HCT116 (cell line): ENCODE measurements around the gene APBB2. TPM values are rescaled to one million over a fixed set of nuclear protein-coding genes. Genes with fewer than 3 reads are reported as not detected.

Experiments used
- ATAC-seq: fragments of 200-7000 bp; cut with Tn5 transposase; 2 replicates; pipeline ENCODE4 v1.9.1; 2020; ENCODE audit warnings: mild to moderate bottlenecking, moderate library complexity
- BruUV-seq: library from RNA; stranded (reverse); fragments of 400-500 nt; replicated peaks from 2 replicates; lab custom pipeline; 2021; lab: Mats Ljungman, UMichigan
- CTCF ChIA-PET: fragments of 300-600 bp; sonication (Branson Sonifier 250); formaldehyde crosslinking; loops from one replicate; lab custom pipeline; 2021; ENCODE audit warnings: antibody characterized with exemption; lab: Charles Lee
- POLR2A ChIA-PET: fragments of 300-600, 350-600 bp; sonication (Branson Sonifier 250); formaldehyde crosslinking; loops from one replicate; lab custom pipeline; 2021; ENCODE audit warnings: antibody characterized with exemption; lab: Charles Lee
- RAD21 ChIA-PET, 2 experiments: fragments of 300-600 bp; sonication (Branson Sonifier 250); formaldehyde crosslinking; loops; one replicate each; lab custom pipeline; 2023; ENCODE audit warnings: low total read pairs in 2 of 2; ENCODE audit not compliant: uncharacterized antibody in 2 of 2, unreplicated experiment in 2 of 2, low non-redundant PET in 1 of 2; lab: Charles Lee
- DNase-seq: peaks from one replicate; pipeline ENCODE4 v3.0.0-alpha.2; 2010; ENCODE audit warnings: low read depth, low spot score
- H2AFZ ChIP-seq: fragments of 200-600 bp; shearing (Covaris generic), sonication (generic); 2 replicates; pipeline ENCODE4 v1.6.1; 2017; ENCODE audit warnings: low read depth, mixed run types, mixed read lengths, antibody characterized with exemption, low read length; ENCODE audit not compliant: poor library complexity, severe bottlenecking
- H3K27ac ChIP-seq: 2 replicates; pipeline ENCODE4 v1.5.1; 2012; ENCODE audit warnings: low read depth, low read length
- H3K27me3 ChIP-seq: fragments of 200-600 bp; sonication (generic); 2 replicates; pipeline ENCODE4 v1.6.1; 2016; ENCODE audit warnings: mixed run types, low read length, mixed read lengths; ENCODE audit not compliant: insufficient read depth
- H3K36me3 ChIP-seq, 2 experiments: fragments of 200-500 bp in 1 of 2; fragments of 200-600 bp in 1 of 2; sonication (Bioruptor generic) in 1 of 2; sonication (generic) in 1 of 2; 2 replicates each; pipeline versions ENCODE4 v1.5.1 to v1.6.1; 2014 to 2016; ENCODE audit warnings: low read length in 2 of 2, inconsistent platforms in 1 of 2, mixed read lengths in 1 of 2, mixed run types in 1 of 2; ENCODE audit not compliant: insufficient read depth in 2 of 2, control insufficient read depth in 1 of 2
- H3K4me1 ChIP-seq, 2 experiments: fragments of 200-600 bp in 1 of 2; sonication (generic) in 1 of 2; 2 replicates each; pipeline versions ENCODE4 v1.5.1 to v1.6.1; 2012 to 2017; ENCODE audit warnings: low read length in 2 of 2, inconsistent platforms in 1 of 2, mild to moderate bottlenecking in 1 of 2, mixed read lengths in 1 of 2, mixed run types in 1 of 2, moderate library complexity in 1 of 2; ENCODE audit not compliant: insufficient read depth in 2 of 2, control insufficient read depth in 1 of 2
- H3K4me2 ChIP-seq: fragments of 200-600 bp; sonication (generic); 2 replicates; pipeline ENCODE4 v1.6.1; 2017; ENCODE audit warnings: mixed run types, low read length, mixed read lengths
- H3K4me3 ChIP-seq, 2 experiments: fragments of 200-600 bp in 1 of 2; sonication (generic) in 1 of 2; replicated peaks in 1 of 2; 2 replicates each; pipeline ENCODE4 v1.5.1; 2011 to 2016; ENCODE audit warnings: low read length in 2 of 2, control low read depth in 1 of 2, low read depth in 1 of 2, mild to moderate bottlenecking in 1 of 2, mixed read lengths in 1 of 2, mixed run types in 1 of 2
- H3K79me2 ChIP-seq: fragments of 200-600 bp; sonication (generic); 2 replicates; pipeline ENCODE4 v1.6.1; 2017; ENCODE audit warnings: mild to moderate bottlenecking, mixed run types, low read length, moderate library complexity, mixed read lengths; ENCODE audit not compliant: insufficient read depth
- H3K9ac ChIP-seq: fragments of 200-600 bp; sonication (generic); 2 replicates; pipeline ENCODE4 v1.6.1; 2016; ENCODE audit warnings: low read length, mixed read lengths
- H3K9me2 ChIP-seq: fragments of 200-600 bp; sonication (generic), shearing (Covaris generic); 2 replicates; pipeline ENCODE4 v1.6.1; 2017; ENCODE audit warnings: mixed run types, mild to moderate bottlenecking, moderate library complexity; ENCODE audit not compliant: insufficient read depth
- H3K9me3 ChIP-seq, 2 experiments: fragments of 200-500 bp in 1 of 2; fragments of 200-600 bp in 1 of 2; sonication (Bioruptor generic) in 1 of 2; sonication (generic) in 1 of 2; 2 replicates each; pipeline ENCODE4 v1.6.1; 2014 to 2017; ENCODE audit warnings: low read length in 2 of 2, mixed read lengths in 2 of 2, inconsistent platforms in 1 of 2, low read depth in 1 of 2, mild to moderate bottlenecking in 1 of 2, mixed run types in 1 of 2, moderate library complexity in 1 of 2; ENCODE audit not compliant: control insufficient read depth in 1 of 2, insufficient read depth in 1 of 2
- H4K20me1 ChIP-seq: fragments of 200-600 bp; sonication (generic), shearing (Covaris generic); 2 replicates; pipeline ENCODE4 v1.6.1; 2017; ENCODE audit warnings: mixed run types, mild to moderate bottlenecking, moderate library complexity; ENCODE audit not compliant: insufficient read depth
- CBX3 ChIP-seq: IDR thresholded peaks from 2 replicates; pipeline ENCODE4 v1.6.1; 2012; ENCODE audit warnings: low read depth
- CTCF ChIP-seq, 3 experiments: fragments of 200-600 bp in 1 of 3; sonication (generic) in 1 of 3; IDR thresholded peaks in 2 of 3; conservative IDR thresholded peaks in 1 of 3; 2 replicates each; pipeline ENCODE4 v1.5.1; 2012 to 2017; ENCODE audit warnings: low read depth in 2 of 3, low read length in 2 of 3, antibody characterized with exemption in 1 of 3, borderline replicate concordance in 1 of 3, control low read depth in 1 of 3, mild to moderate bottlenecking in 1 of 3, mixed read lengths in 1 of 3, mixed run types in 1 of 3, moderate library complexity in 1 of 3; ENCODE audit not compliant: insufficient read depth in 1 of 3
- EGR1 ChIP-seq: IDR thresholded peaks from 2 replicates; pipeline ENCODE4 v1.6.1; 2012; ENCODE audit warnings: low read depth
- ELF1 ChIP-seq: IDR thresholded peaks from 2 replicates; pipeline ENCODE4 v1.6.1; 2012; ENCODE audit warnings: low read depth, borderline replicate concordance
- TCF7L2 ChIP-seq: IDR thresholded peaks from 2 replicates; pipeline ENCODE4 v1.7.0; 2011; ENCODE audit warnings: borderline replicate concordance, inconsistent platforms; ENCODE audit not compliant: insufficient read depth, insufficient read length; ENCODE audit errors: extremely low read depth
- YY1 ChIP-seq: IDR thresholded peaks from 2 replicates; pipeline ENCODE4 v1.6.1; 2011; ENCODE audit warnings: low read length, low read depth, moderate library complexity, mild to moderate bottlenecking; ENCODE audit not compliant: insufficient replicate concordance; ENCODE audit errors: extremely low read depth
- intact Hi-C: fragments of 100-400 bp; cut with micrococcal nuclease; formaldehyde crosslinking; loops from 2 replicates; pipeline ENCODE4 v1.10.0; 2022
- total RNA-seq: library from RNA; stranded (reverse); gene quantifications from one replicate; pipeline ENCODE4 v1.2.1, GENCODE V29; 2021; ENCODE audit not compliant: unreplicated experiment

Gene APBB2
- total RNA-seq, 1 experiment from 2014 or later, result 72.5 TPM

- TF ChIP-seq YY1 (peak; percentile 35), TCF7L2 (peak; percentile 53)
These were observed 305.5 kb downstream of the APBB2 start (continued) for GRCh38 chr4:40908702-40909362.

GRCh38 chr4:40908297-40908696 is 306.0 kb downstream of the APBB2 start:
- RAD21 ChIA-PET, result interaction anchor here in 1 of 2 experiments (0.8 kb wide), 1 partner anchor 252 kb away, joined by 3 read pairs; no protein-coding TSS in a partner anchor

More at GRCh38 chr4:40908297-40908696, 306.0 kb downstream of the APBB2 start:
- peak; percentile 85 for ATAC-seq
- no peaks in the 10 kb centered on the region for H3K27me3 ChIP-seq
- peaks cover 33 to 40% of the 10 kb centered on the region in 2 experiments for H3K4me1 ChIP-seq
- no peaks in the 10 kb centered on the region for H3K36me3 ChIP-seq
- peak; percentile 71 for DNase-seq
- BruUV-seq, result no TSS peak
- no peak overlapping the region for H2AFZ ChIP-seq
- H3K9me2 ChIP-seq, result no peaks in the 10 kb centered on the region
- intact Hi-C loops, result loop anchor here (10.0 kb wide), 1 partner anchor 757 kb away; no protein-coding TSS in a partner anchor
- H3K9ac ChIP-seq, result peak overlapping the region; percentile 68
- no peak for TF ChIP-seq CBX3
- no peak for TF ChIP-seq EGR1
- no peak for TF ChIP-seq CTCF (IDR thresholded peaks at IDR 0.05 in 2 of 3, conservative IDR thresholded peaks at IDR 0.05 in 1 of 3; ENCODE audit: borderline replicate concordance in 1 of 3, insufficient read depth in 1 of 3, low read depth in 2 of 3, low read length in 2 of 3)
- no peak for TF ChIP-seq ELF1
- no peaks in the 10 kb centered on the region for H3K79me2 ChIP-seq
- peak overlapping the region; percentile 78 for H3K27ac ChIP-seq
- CTCF ChIA-PET, result interaction anchor here (0.6 to 2.4 kb wide), 16 partner anchors 8 to 753 kb away, joined by 3 to 25 read pairs (median 5); partner anchors contain the start of gene APBB2
- H3K4me3 ChIP-seq, result peak overlapping the region; percentile 15 to 49
- POLR2A ChIA-PET, result interaction anchor here (1.0 to 1.4 kb wide), 3 partner anchors 17 to 308 kb away, joined by 3 to 7 read pairs (median 3); no protein-coding TSS in a partner anchor
- peak overlapping the region; percentile 83 for H3K4me2 ChIP-seq
- H4K20me1 ChIP-seq, result no peaks in the 10 kb centered on the region
- no peaks in the 10 kb centered on the region for H3K9me3 ChIP-seq
